ENCODE measurements around the gene PNPLA2.

Gene PNPLA2

DNA sequence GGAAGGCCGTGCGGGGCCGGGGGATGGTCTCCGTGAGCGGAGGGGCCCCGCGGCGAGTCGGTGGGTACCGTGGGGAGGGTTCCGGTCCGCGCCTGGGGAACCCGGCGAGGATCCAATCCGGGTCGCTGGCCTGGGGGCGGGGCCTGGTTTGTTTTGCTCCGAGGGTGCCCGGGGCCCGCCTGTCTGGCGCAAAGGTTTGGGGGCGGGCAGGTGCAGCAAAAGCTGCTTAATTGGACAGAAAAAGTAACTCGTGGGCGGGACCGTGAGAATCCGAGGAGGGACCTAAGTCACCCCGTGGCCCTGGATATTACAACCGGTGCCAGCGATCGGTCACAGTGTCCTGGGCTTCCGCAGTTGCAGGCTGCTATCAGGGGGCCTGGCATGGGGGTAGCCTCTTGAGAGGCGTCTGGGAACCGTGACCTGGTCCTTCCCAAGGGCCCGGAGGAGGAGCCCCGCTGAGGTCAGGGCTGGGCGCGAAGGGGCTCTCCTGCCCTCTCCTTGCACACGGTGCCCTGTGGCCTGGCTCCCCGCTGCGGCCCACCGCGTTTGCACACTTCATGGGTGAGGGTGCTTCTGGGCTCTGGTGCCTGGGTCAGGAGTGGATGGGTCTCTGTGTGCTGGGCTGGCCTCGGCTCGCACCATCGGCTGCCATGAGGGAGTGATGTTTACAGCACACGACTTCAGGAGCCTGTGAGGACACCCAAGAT lies 1.4 kb downstream of the PNPLA2 start:
- DNase-seq = peak; percentile 94 to 95

DNA sequence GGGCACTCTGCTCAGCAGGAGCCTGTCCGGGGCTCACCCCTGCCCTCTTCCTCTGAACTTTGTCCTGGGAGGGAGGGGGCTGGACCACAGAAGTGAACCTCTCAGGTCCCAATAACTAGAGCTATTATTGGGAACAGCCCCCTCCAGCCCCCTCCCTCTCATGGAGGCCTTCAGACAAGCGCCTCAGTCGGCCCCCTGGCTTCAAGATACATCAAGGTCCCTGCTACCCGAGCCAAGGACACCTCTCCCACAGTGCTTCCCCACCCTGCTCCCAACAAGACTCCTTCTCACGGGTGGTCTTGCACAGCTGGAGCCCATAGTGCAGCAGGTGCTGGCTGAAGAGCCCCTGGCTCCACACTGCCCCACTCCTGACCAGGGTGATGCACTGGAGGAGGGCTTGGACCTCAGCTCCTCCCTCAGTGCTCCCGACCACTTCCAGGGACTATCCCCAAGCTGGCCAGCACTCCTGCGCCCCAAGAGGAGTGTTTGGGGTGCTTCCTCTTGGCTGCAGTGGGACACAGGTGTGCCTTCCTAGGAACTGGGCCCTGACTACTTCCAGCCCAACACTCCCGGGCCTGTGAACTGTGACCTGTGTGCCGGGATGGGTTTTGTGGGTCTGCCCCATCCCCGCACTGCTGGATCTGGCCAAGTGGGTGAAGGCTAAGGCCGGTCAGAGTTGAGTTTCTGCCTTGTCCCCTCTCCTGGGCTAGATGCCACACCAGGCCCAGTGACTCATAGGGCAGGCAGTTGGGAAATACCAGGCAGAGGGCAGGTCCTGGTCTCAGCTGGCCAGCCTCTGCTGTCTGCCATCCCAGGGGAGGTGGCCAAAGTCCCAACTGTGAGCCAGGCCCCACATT lies 2.2 kb downstream of the PNPLA2 start:
- no peak for DNase-seq

DNA sequence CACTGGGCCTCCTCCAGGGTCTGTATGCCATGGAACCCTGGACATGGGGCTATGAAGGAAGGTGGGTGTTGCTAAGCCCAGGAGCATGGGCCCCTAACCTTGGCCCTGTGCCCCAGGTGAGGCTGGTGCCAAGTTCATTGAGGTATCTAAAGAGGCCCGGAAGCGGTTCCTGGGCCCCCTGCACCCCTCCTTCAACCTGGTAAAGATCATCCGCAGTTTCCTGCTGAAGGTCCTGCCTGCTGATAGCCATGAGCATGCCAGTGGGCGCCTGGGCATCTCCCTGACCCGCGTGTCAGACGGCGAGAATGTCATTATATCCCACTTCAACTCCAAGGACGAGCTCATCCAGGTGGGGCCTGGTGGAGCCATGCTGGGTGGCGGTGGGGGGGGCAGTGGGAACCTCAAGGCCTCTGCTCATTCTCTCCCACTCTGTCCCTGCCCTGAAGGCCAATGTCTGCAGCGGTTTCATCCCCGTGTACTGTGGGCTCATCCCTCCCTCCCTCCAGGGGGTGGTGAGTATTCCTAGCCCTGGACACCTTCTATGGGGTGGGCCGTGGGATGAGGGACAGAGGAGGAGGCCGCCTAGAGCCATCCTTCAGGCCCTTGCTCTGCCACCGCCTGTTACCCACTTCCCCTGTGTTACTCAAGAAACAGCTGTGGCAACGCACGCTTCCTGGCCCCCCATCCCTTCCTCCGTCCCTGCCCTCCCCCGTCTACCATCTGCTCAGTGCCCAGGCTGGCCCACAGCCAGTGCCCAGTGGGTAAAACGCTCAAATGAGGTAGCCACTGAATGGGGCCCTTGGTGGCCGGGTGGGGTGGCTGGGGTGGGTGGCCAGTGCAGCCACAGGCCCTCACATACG lies 3.0 kb downstream of the PNPLA2 start:
- no peak for DNase-seq

DNA sequence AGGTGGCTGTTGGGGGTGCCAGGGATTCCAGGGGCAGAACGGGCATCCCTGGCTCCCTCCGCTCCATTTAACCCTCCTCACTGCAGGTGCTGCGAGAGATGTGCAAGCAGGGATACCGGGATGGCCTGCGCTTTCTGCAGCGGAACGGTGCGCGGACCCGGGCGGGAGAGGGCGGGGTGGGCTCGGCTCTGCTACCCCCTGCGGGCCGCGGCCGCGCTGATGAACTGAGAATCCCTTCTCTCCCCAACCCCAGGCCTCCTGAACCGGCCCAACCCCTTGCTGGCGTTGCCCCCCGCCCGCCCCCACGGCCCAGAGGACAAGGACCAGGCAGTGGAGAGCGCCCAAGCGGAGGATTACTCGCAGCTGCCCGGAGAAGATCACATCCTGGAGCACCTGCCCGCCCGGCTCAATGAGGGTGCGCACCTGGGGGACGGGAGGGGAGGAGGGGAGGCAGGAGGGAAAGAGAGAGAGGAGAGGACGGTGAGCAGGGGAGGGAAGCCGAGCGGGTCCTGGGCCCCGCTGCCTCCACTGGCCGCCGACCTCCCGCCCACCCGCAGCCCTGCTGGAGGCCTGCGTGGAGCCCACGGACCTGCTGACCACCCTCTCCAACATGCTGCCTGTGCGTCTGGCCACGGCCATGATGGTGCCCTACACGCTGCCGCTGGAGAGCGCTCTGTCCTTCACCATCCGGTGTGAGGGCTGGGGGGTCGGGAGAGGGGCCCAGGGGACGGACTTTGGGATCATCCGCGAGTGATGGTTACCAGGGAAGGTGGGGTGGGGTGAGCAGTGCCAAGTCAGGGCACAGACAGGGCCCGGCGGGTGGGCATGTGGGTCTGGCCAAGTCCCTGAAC lies 5.0 kb downstream of the PNPLA2 start:
- DNase-seq = no peak

DNA sequence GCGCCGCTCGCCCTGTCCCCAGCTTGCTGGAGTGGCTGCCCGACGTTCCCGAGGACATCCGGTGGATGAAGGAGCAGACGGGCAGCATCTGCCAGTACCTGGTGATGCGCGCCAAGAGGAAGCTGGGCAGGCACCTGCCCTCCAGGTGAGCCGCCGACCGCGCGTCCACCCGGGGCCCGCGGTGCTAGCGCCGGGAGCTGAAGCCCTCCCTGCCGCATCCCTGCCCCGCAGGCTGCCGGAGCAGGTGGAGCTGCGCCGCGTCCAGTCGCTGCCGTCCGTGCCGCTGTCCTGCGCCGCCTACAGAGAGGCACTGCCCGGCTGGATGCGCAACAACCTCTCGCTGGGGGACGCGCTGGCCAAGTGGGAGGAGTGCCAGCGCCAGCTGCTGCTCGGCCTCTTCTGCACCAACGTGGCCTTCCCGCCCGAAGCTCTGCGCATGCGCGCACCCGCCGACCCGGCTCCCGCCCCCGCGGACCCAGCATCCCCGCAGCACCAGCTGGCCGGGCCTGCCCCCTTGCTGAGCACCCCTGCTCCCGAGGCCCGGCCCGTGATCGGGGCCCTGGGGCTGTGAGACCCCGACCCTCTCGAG lies 5.7 kb downstream of the PNPLA2 start:
- DNase-seq = no peak

DNA sequence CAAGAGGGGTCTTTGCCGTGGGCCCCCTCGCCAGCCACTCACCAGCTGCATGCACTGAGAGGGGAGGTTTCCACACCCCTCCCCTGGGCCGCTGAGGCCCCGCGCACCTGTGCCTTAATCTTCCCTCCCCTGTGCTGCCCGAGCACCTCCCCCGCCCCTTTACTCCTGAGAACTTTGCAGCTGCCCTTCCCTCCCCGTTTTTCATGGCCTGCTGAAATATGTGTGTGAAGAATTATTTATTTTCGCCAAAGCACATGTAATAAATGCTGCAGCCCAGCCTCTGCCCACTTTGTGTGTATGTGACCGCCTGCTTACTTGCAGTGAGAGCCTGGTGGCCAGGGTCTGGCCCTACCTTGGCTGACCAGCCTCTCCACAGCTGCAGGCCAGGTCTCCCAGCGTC lies 6.2 kb downstream of the PNPLA2 start:
- no peak for DNase-seq

DNA sequence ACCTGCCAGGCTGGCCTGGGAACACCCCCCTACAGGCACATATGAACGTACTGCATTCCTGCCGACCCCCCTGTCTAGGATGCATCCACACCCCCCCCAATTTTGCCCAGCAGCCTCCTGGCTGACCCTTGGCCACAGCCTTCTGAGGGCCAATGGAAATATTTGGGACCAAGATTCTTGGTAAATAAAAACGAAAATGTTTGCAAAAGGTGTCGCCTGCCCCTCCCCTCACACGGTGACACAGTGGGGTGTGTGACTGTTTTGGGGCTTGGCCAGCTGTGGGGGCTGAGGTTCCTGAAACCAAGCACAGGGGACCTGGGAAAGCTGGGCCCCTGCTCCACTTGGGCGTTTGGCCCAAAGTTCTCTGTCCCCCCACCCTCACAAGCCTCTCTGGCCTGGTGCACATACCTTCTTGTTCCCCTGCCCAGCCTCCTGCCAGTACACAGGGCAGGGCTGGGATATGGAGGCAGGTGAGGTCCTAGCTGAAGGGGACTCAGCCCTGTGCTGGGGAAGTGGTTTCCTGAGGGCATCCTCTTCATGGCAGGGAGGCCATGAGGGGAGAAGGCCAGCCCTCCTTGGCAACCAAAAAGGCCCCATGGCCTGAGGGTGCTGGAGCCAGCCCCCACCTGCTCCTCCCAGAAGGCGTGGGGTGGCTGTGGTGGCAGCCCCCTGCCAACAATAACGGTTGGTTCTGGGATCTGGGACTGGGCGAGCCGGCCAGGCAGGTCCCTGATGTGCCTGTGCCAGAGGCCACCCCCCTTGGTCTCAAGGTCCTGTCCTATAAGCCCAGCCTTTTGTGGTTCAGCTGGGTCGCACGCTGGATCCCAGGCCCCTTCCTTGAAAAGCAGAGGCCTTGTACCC lies 6.9 kb downstream of the PNPLA2 start:
- no peak for DNase-seq

DNA sequence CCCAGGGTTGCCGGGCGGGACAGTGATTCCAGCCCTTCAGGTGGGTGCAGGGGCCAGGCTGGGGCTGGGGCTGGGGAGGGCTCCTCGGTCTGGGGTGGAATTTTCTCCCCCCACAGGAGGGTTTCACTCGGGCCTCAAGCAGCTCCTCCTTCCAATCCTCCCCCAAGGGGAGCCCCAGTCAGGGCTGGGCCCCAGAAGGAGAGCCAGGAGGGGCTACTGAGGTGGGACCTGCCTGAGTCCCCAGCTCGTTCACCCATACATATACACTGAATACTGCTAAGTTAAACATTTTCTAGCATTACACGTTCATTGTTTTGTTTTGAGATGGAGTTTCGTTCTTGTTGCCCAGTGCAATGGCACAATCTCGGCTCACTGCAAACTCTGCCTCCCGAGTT lies 7.5 kb downstream of the PNPLA2 start:
- DNase-seq = no peak

DNA sequence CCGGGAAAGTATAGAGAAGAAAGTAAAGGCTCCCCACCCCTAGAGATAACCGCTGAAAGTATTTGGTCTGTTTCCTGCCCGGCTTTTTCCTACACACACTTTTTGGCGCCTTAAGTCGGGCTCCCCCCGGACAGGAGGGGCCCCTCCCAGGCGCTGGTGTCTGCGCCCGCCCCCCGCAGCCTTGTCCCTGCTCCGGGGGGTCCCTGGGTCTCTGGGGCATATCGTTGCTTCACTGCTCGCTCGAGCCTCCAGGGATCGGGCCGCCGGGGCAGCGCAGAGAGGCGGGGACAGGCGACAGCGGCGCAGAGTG lies 8.1 kb downstream of the PNPLA2 start:
- DNase-seq = no peak

DNA sequence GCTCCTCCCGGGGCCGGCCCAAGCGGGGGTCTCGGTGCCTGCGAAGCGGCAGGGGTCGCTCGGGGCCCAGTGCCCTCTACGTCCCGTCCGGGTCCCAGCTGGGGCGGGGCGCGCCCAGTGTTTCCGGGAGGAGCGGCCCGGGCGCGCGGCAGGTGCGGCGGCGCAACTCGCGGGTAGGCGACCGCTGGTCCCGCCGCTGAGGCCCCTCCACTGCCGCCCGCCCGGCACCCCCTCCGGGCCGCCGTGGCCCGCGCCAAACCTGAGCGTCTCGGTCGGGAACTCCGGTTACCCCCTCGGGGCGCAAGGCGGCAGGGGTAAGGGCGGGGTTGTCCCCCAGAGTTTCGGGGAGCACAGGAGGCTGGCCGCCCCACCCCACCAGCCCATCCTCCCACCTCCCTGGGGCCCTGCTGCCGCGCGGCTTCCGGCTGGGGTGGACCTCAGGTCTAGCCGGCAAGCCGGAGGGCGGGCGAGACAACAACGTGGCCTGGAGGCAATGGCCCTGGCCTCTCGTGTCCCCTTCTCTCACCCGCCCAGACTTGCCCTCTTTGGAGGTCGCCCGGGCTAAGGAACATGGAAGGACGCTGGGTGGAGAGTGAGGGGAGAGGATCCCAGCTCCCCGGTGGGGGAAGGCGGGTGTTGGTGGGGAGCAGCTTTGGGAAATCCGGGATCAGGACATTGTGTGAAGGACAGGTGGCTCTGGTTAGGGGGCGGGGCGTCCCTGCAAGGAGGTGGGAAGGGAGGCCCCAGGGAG lies 8.6 kb downstream of the PNPLA2 start:
- DNase-seq = no peak

DNA sequence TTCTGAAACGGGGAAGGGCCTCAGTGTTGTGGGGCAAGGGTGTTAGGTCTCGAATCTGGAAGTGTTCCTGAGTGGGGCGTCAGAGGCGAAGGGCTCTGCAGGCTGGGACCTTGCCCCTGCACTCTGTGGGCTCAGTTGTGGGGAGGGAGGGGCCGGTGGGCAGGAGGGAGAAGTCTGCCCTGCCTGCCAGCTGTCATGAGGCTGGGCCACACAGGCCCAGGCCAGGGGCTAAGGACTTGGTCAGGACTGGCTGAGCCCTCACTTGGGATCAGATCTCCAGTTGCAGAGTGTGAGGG lies 9.1 kb downstream of the PNPLA2 start, which contains the start of gene CRACR2B:
Gene CRACR2B, plus strand, starts transcription at position 23 of the 296 bp plus-strand sequence. CDS start 689 bp downstream, outside the sequence.
- DNase-seq = no peak

DNA sequence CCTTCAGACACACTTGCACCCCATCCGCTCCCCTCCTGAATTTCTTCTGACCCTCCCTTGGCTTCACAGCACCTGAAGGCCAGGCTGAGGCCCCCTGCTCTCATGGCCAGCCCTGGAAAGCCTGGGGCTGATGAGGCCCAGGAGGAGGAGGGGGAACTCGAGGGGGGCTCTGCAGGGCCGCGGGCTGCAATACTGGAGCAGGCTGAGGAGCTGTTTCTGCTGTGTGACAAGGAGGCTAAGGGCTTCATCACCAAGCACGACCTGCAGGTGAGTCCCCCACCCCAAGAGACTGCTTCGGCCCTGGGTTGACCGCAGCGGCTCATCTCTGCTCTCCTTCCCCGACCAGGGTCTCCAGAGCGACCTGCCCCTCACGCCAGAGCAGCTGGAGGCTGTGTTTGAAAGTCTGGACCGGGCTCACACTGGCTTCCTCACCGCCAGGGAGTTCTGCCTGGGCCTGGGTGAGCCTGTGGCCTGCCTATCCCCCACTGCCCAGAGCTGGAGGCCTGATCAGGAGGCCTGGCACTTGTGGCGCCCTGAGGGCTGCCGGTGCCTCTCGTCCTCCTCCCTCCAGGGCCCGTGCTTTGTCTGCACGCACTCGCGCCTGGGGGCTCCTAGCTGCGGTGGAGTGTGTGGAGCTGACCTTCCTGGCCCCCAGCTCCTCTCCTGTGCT lies 9.9 kb downstream of the PNPLA2 start:
- no peak for DNase-seq

DNA sequence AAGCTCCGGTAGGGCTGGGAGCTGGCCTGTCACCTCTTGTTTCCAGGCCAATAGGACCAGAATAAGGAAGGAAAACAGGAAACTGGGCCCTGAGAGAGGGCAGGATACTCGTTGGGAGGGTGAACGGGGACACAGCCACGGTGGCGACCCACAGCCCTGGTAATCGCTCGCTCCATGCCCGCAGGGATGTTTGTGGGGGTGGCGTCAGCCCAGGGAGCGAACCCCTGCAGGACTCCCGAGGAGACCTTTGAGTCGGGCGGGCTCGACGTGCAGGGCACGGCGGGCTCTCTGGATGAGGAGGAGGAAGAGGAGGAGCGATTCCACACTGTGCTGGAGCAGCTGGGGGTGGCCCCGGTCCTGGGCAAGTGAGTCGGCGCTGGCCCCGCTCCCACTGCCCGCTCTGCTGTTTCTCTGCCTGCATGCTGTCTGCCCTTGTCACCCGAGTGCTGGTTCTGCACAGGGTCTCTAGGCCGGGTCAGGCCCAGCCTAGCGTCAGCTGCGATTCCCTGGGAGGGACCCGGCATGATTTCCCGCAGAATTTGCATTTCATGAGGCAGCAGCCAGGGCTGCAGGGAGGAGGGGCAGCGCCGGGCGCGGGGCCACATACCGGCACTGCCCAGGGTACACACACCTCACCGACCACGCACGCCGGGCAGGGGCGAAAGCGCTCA lies 10.6 kb downstream of the PNPLA2 start:
- no peak for DNase-seq

DNA sequence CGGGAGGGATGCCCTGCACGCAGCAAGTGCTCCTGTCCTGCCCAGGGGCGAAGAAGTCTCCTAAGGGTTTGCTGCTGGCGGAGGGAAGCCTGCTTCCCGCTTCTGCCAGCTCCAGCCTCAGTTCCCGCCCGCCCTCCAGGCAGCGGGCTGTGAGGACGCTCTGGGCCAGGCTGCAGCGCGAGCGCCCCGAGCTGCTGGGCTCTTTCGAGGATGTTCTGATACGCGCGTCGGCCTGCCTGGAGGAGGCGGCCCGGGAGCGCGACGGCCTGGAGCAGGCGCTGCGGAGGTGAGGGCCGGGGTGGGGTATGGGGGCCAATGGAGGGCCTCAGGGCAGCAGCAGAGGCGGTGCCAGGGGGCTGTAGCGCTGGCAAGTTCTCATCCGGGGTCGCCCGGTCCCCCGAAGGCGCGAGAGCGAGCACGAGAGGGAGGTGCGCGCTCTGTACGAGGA lies 11.2 kb downstream of the PNPLA2 start:
- no peak for DNase-seq

DNA sequence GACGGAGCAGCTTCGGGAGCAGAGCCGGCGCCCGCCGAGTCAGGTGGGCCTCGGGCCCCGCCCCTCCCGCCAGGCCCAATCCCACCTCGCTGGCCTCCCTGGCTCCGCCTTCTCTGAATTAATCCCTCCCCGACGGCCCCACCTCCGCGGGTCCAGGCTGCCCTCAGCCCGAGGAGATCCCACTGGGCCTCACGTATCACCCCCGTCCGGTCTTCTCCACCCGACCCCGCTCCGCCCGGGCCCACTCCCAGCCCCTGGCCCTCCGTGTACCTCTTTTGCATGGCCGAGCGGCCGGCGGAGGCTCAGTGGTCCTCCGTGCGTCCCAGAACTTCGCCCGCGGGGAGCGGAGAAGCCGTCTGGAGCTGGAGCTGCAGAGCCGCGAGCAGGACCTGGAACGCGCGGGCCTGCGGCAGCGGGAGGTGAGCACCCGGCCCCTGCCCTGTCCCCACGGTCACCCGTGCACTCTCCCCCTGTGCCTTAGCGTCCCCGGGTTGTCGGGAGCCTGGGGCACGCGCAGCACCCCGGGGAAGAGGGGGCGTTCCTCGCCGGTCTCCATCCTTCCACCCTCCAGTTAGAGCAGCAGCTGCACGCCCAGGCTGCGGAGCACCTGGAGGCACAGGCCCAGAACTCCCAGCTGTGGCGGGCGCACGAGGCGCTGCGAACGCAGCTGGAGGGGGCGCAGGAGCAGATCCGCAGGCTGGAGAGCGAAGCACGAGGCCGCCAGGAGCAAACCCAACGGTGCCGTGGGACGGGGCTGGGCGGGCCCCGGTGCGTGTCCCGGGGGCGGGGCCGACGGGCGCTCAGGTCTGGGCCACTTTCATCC lies 11.8 kb downstream of the PNPLA2 start:
- peak; percentile 62 to 73 for DNase-seq

DNA sequence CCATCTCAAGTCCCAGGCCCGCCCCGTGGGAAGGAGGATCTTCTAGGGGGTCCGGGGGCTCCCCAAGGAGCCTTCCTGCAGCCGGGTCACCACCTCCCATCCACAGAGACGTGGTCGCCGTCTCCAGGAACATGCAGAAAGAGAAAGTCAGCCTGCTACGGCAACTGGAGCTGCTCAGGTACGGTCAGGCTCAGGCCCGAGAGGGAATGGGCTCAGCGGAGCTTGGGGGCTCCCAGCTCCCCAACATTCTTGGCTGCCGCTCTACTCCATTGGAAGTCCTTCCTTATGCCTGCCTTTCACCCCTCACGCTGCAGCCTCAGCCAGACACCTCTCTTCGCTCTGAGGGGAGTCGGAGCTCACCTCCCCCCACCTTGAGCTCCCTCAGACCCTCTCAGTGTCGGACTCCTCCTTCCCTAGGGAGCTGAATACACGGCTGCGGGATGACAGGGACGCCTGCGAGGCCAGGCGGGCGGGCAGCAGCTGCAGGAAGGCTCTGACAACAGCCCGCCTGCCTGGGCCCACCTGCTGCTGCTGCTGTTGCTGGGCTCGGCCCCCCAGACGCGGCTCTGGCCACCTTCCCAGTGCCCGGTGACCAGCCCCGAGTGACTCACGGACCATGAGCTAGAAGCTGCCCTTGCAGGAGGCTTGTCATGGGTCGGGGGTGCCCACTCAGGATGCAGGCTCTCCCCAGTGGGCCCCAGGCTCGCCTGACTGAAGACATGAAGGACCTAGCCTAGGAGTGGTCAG lies 12.6 kb downstream of the PNPLA2 start:
- DNase-seq = no peak

DNA sequence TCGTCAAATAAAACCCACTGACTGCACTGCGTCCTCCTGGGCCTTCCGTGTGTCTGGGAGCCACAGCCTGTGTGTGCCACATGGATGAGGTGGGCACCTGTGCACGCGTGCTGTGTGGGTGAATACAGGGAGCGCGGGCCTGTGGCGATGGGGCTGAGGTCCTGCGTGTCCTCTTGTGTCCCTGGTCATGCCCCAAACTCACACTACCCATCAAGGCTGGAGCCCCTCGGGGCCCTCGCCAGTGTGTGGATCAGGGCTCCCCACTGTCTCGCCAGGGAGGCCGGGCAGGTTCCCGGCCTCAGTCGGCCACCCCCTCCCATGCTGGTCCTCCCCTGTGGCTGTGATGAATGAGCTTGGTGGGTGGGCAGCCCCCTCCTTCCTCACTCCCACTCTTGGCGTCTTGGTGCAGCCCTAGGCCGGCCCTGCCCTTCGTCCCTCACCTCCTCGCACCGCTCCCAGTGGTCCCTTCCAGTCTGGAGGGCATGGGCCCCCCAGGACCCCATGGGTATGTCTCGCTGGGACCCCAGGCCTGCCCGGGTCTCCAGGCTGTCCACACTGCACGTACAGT lies 13.3 kb downstream of the PNPLA2 start:
- DNase-seq = no peak
